Activated T-cell treated with anti-CD3 and anti-CD28 coated beads for 1 hour (primary cell): ENCODE results near the gene ATP8A1.

Experiments
- DNase-seq: peaks from one replicate; pipeline ENCODE4 v3.0.0-alpha.2; 2020; ENCODE audit warnings: low read depth

The ATP8A1 gene

GRCh38 chr4:42364266-42365053 is 292.4 kb downstream of the ATP8A1 start:
- DNase-seq, result no peak

- no peak for DNase-seq
Measured at GRCh38 chr4:42363614-42364013, 293.3 kb downstream of the ATP8A1 start.

GRCh38 chr4:42362591-42362990 is 294.3 kb downstream of the ATP8A1 start:
- DNase-seq, result no peak

GRCh38 chr4:42361456-42361855 is 295.4 kb downstream of the ATP8A1 start:
- DNase-seq, result no peak

- DNase-seq, result no peak
Measured at GRCh38 chr4:42360256-42360669, 296.6 kb downstream of the ATP8A1 start.

- DNase-seq, result no peak
Measured at GRCh38 chr4:42359711-42360110, 297.2 kb downstream of the ATP8A1 start.
